ENCODE measurements around the gene PLAU. TPM values are rescaled to one million over a fixed set of nuclear protein-coding genes. Genes with fewer than 3 reads are reported as not detected.

The PLAU gene
- total and polyA plus RNA-seq, 9 of the 15 experiments (the other 6 are each of a cell fraction or from before 2014, with no cell fraction given) = 2.1 to 16.9 (median 3.3) TPM

- intact Hi-C loops (cut with micrococcal nuclease) (no loop called here), in situ Hi-C loops (cut with MboI) (no loop called here)
- no peak overlapping the region for H3K4me3 ChIP-seq
- FAIRE-seq = no peak
- H3K9ac ChIP-seq (ENCODE audit: insufficient read depth in 1 of 2, low read depth in 2 of 2, low read length in 2 of 2) = no peak overlapping the region
- H3K4me2 ChIP-seq (ENCODE audit: insufficient read depth, low read length) = no peak overlapping the region
- H3K36me3 ChIP-seq (ENCODE audit: control insufficient read depth, insufficient read depth, low read length) = no peaks in the 10 kb centered on the region
- H3K9me3 ChIP-seq (replicated peaks; ENCODE audit: control insufficient read depth, insufficient read depth, low read depth, low read length) = no peaks in the 10 kb centered on the region
- no peaks in the 10 kb centered on the region for H3K27me3 ChIP-seq (ENCODE audit: control insufficient read depth in 2 of 2, insufficient read depth in 2 of 2, low read length in 2 of 2)
- POLR2A ChIA-PET = interaction anchor here (0.9 to 1.8 kb wide), 6 partner anchors 11 to 104 kb away, joined by 3 to 7 read pairs (median 4); partner anchors contain the start of gene VCL
- H3K9me1 ChIP-seq (ENCODE audit: control insufficient read depth, insufficient read depth, low read length) = no peaks in the 10 kb centered on the region
- no TSS peak for BruUV-seq (replicated peaks)
- H4K20me1 ChIP-seq (replicated peaks; ENCODE audit: control insufficient read depth, insufficient read depth, low read length) = no peaks in the 10 kb centered on the region
- H3K27ac ChIP-seq (ENCODE audit: extremely low read depth, low read depth, low read length) = no peak overlapping the region
- H3K4me1 ChIP-seq (replicated peaks in 1 of 2; ENCODE audit: control insufficient read depth in 2 of 2, insufficient read depth in 2 of 2, low read length in 2 of 2) = peaks cover 17 to 23% of the 10 kb centered on the region in 2 experiments
- CTCF ChIA-PET (ENCODE audit: low intra/inter-chr PET ratio) = no interaction called here
- WGBS (ENCODE audit: insufficient coverage, low coverage, missing lambda C conversion rate) = 50% methylated on average over 8 of the region's 8 CpGs
- H3K79me2 ChIP-seq (ENCODE audit: control insufficient read depth, insufficient read depth, low read length) = no peaks in the 10 kb centered on the region
- DNase-seq (ENCODE audit: extremely low read depth in 1 of 4, low spot score in 3 of 4) = no peak
- no peak overlapping the region for H2AFZ ChIP-seq (ENCODE audit: low read depth, low read length)
- no peak for TF ChIP-seq NELFE (IDR thresholded peaks at IDR 0.05; ENCODE audit: insufficient read depth, insufficient read length)
- TF ChIP-seq ADNP (tag; IDR thresholded peaks at IDR 0.05) = 0 out of 2 replicates have a peak, but pooled peaks have one; percentile 4
- no peak for TF ChIP-seq ZBTB17 (CRISPR knock-in tag; IDR thresholded peaks at IDR 0.05)
- TF ChIP-seq NFE2 (IDR thresholded peaks at IDR 0.05; ENCODE audit: low read depth) = peak; percentile 51; the same call in 1 of the 2 replicates
- 0 out of 2 replicates have a peak, but pooled peaks have one; percentile 15 for TF ChIP-seq SMAD4 (CRISPR knock-in tag; conservative IDR thresholded peaks at IDR 0.05)
- peak; percentile 32 for ATAC-seq
Measured at GRCh38 chr10:73893426-73893825, 17.5 kb upstream of the PLAU start.

All from K562 (cell line).